ENCODE results near the gene CCDC86.

DNA sequence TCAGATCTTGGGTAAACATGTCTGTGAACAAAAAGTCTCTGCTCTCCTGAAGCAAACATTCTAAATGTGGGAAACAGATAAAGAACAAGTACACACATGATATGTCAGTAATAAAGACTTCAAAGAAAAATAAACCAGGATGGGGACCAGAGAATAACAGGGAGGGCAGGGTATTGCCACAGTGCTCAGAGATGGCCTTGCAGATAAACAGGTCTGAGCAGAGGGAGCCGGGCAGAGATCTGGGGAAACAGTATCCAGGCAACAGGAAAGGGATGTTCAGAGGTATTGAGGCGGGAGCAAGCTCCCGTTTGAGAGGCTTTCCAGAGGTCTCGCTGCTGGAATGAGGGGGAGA, 2.9 kb downstream of the CCDC86 start:
- TF ChIP-seq POLR2AphosphoS5 (IDR thresholded peaks at IDR 0.05; ENCODE audit: borderline replicate concordance, low read depth, low read length) (no peak), EZH2 (IDR thresholded peaks at IDR 0.05) (no peak), FOXP2 (optimal IDR thresholded peaks at IDR 0.05; ENCODE audit: control extremely low read depth, extremely low read length, insufficient read depth) (no peak)
